Activated naive CD4-positive, alpha-beta T cell (primary cell): ENCODE results near the gene EDC3.
"Not testable (repeated sequence)": the region's sequence is repeated elsewhere in the genome, so short reads cannot be mapped to it uniquely, and the experiment has no call there.

Experiments used
- DNase-seq, 4 experiments: peaks; one replicate each; lab custom pipeline; 2025; lab: John Stamatoyannopoulos, UW

EDC3 gene

GRCh38 chr15:74648051-74648842 lies 47.6 kb downstream of the EDC3 start:
- DNase-seq: no peak

- DNase-seq: no peak
Measured at GRCh38 chr15:74646480-74646879, 49.3 kb downstream of the EDC3 start.

- DNase-seq: no peak
Measured at GRCh38 chr15:74643665-74644204, 52.1 kb downstream of the EDC3 start.

GRCh38 chr15:74642734-74643664 lies 52.8 kb downstream of the EDC3 start:
- DNase-seq: no peak

- no peak for DNase-seq
Measured at GRCh38 chr15:74642348-74642733, 53.5 kb downstream of the EDC3 start.

- DNase-seq: no peak
Measured at GRCh38 chr15:74641151-74641550, 54.7 kb downstream of the EDC3 start.

- DNase-seq: no peak
Measured at GRCh38 chr15:74636984-74637383, 58.8 kb downstream of the EDC3 start.

- DNase-seq: peak; percentile 23 to 61 (median 47)
Measured at GRCh38 chr15:74635228-74635627, 60.6 kb downstream of the EDC3 start.

- DNase-seq: no peak
Measured at GRCh38 chr15:74633781-74634180, 62.0 kb downstream of the EDC3 start.

- no peak for DNase-seq
Measured at GRCh38 chr15:74632601-74633000, 63.2 kb downstream of the EDC3 start.

GRCh38 chr15:74631935-74632560 lies 63.8 kb downstream of the EDC3 start:
- DNase-seq: peak in 3 of 4 experiments; percentile 27 to 49 (median 33)

GRCh38 chr15:74631408-74631807 lies 64.4 kb downstream of the EDC3 start:
- no peak for DNase-seq

GRCh38 chr15:74631087-74631385 lies 64.8 kb downstream of the EDC3 start:
- DNase-seq: no peak

- DNase-seq: no peak
Measured at GRCh38 chr15:74630284-74631086, 65.3 kb downstream of the EDC3 start.

GRCh38 chr15:74629696-74630095 lies 66.1 kb downstream of the EDC3 start:
- DNase-seq: not testable (repeated sequence)

GRCh38 chr15:74628949-74629348 lies 66.9 kb downstream of the EDC3 start:
- DNase-seq: no peak

- DNase-seq: no peak
Measured at GRCh38 chr15:74628199-74628598, 67.6 kb downstream of the EDC3 start.

GRCh38 chr15:74627766-74628165 lies 68.1 kb downstream of the EDC3 start:
- DNase-seq: no peak

- no peak for DNase-seq
Measured at GRCh38 chr15:74626752-74627692, 68.8 kb downstream of the EDC3 start.

GRCh38 chr15:74626336-74626735 lies 69.5 kb downstream of the EDC3 start:
- no peak for DNase-seq
